Measurements from ENCODE around the gene LAG3.

Gene LAG3

GRCh38 chr12:6807170-6807569, 34.9 kb downstream of the LAG3 start:
- no peaks in the 10 kb centered on the region for H3K79me2 ChIP-seq (ENCODE audit: insufficient read depth, low read length)
- no peaks in the 10 kb centered on the region for H3K36me3 ChIP-seq (ENCODE audit: low read length)
- no peaks in the 10 kb centered on the region for H4K20me1 ChIP-seq (ENCODE audit: low read depth, low read length)
- no peak overlapping the region for H3K9ac ChIP-seq (ENCODE audit: low read length)
- no peaks in the 10 kb centered on the region for H3K9me3 ChIP-seq (ENCODE audit: insufficient read depth, low read length)
- H3K4me2 ChIP-seq (ENCODE audit: low read depth, low read length, poor library complexity, severe bottlenecking): no peak overlapping the region
- no peak for TF ChIP-seq CTCF (IDR thresholded peaks at IDR 0.05; ENCODE audit: insufficient read depth, low read length, poor library complexity, severe bottlenecking)
- no peak for TF ChIP-seq EZH2phosphoT487 (conservative IDR thresholded peaks at IDR 0.05; ENCODE audit: low read length)
- no peaks in the 10 kb centered on the region for H3K9me2 ChIP-seq (replicated peaks; ENCODE audit: insufficient read depth, low read length)
- no peaks in the 10 kb centered on the region for H3K27me3 ChIP-seq (ENCODE audit: low read length)
- H2AFZ ChIP-seq (ENCODE audit: low read depth, low read length, severe bottlenecking): no peak overlapping the region
- no peak overlapping the region for H3K4me3 ChIP-seq (ENCODE audit: insufficient read depth, low read length, poor library complexity, severe bottlenecking)
- H3F3A ChIP-seq (ENCODE audit: insufficient read depth): no peaks in the 10 kb centered on the region
- no peak overlapping the region for H3K27ac ChIP-seq (ENCODE audit: low read depth, low read length)

- Histone ChIP-seq H4K20me1 (ENCODE audit: low read depth, low read length) (no peaks in the 10 kb centered on the region), H3K27ac (ENCODE audit: low read depth, low read length) (no peak overlapping the region), H3K36me3 (ENCODE audit: low read length) (no peaks in the 10 kb centered on the region), H3K9me3 (ENCODE audit: insufficient read depth, low read length) (no peaks in the 10 kb centered on the region), H3K79me2 (ENCODE audit: insufficient read depth, low read length) (no peaks in the 10 kb centered on the region), H3F3A (ENCODE audit: insufficient read depth) (no peaks in the 10 kb centered on the region), H3K4me3 (ENCODE audit: insufficient read depth, low read length, poor library complexity, severe bottlenecking) (no peak overlapping the region), H3K9me2 (replicated peaks; ENCODE audit: insufficient read depth, low read length) (no peaks in the 10 kb centered on the region), H2AFZ (ENCODE audit: low read depth, low read length, severe bottlenecking) (no peak overlapping the region), H3K9ac (ENCODE audit: low read length) (no peak overlapping the region), H3K27me3 (ENCODE audit: low read length) (no peaks in the 10 kb centered on the region), H3K4me2 (ENCODE audit: low read depth, low read length, poor library complexity, severe bottlenecking) (no peak overlapping the region)
- TF ChIP-seq EZH2phosphoT487 (conservative IDR thresholded peaks at IDR 0.05; ENCODE audit: low read length) (no peak), CTCF (IDR thresholded peaks at IDR 0.05; ENCODE audit: insufficient read depth, low read length, poor library complexity, severe bottlenecking) (no peak)
Measured at GRCh38 chr12:6809056-6809455, 36.7 kb downstream of the LAG3 start.

GRCh38 chr12:6810758-6811157, 38.4 kb downstream of the LAG3 start:
- Histone ChIP-seq H3K79me2 (ENCODE audit: insufficient read depth, low read length) (no peaks in the 10 kb centered on the region), H3K36me3 (ENCODE audit: low read length) (no peaks in the 10 kb centered on the region), H2AFZ (ENCODE audit: low read depth, low read length, severe bottlenecking) (no peak overlapping the region), H3K9ac (ENCODE audit: low read length) (no peak overlapping the region), H3K4me2 (ENCODE audit: low read depth, low read length, poor library complexity, severe bottlenecking) (no peak overlapping the region), H3F3A (ENCODE audit: insufficient read depth) (no peaks in the 10 kb centered on the region), H3K4me3 (ENCODE audit: insufficient read depth, low read length, poor library complexity, severe bottlenecking) (no peak overlapping the region), H3K9me2 (replicated peaks; ENCODE audit: insufficient read depth, low read length) (no peaks in the 10 kb centered on the region), H4K20me1 (ENCODE audit: low read depth, low read length) (no peaks in the 10 kb centered on the region), H3K9me3 (ENCODE audit: insufficient read depth, low read length) (no peaks in the 10 kb centered on the region), H3K27ac (ENCODE audit: low read depth, low read length) (no peak overlapping the region), H3K27me3 (ENCODE audit: low read length) (no peaks in the 10 kb centered on the region)
- TF ChIP-seq EZH2phosphoT487 (conservative IDR thresholded peaks at IDR 0.05; ENCODE audit: low read length) (no peak), CTCF (IDR thresholded peaks at IDR 0.05; ENCODE audit: insufficient read depth, low read length, poor library complexity, severe bottlenecking) (no peak)
